Hepatocyte (in vitro differentiated cells): ENCODE measurements around the gene DNAH9. TPM values are rescaled to one million over a fixed set of nuclear protein-coding genes. Genes with fewer than 3 reads are reported as not detected.

Experiments used
- DNase-seq: peaks from one replicate; pipeline ENCODE4 v3.0.0-alpha.2; 2016; ENCODE audit warnings: low spot score
- H2AFZ ChIP-seq: fragments of 200-600 bp; sonication (generic); 2 replicates; pipeline ENCODE4 v1.6.0; 2016; ENCODE audit warnings: antibody characterized with exemption, mild to moderate bottlenecking
- H3K27ac ChIP-seq: fragments of 200-600 bp; sonication (generic); 2 replicates; pipeline ENCODE4 v1.5.1; 2016; ENCODE audit warnings: mild to moderate bottlenecking
- H3K27me3 ChIP-seq: fragments of 200-600 bp; sonication (generic); 2 replicates; pipeline ENCODE4 v1.6.1; 2016
- H3K36me3 ChIP-seq: fragments of 200-600 bp; sonication (generic); replicated peaks from 2 replicates; pipeline ENCODE4 v1.5.1; 2016; ENCODE audit warnings: low read depth; ENCODE audit not compliant: insufficient read depth
- H3K4me1 ChIP-seq: fragments of 200-600 bp; sonication (generic); 2 replicates; pipeline ENCODE4 v1.5.1; 2016; ENCODE audit warnings: mild to moderate bottlenecking, moderate library complexity; ENCODE audit not compliant: insufficient read depth
- H3K4me2 ChIP-seq: fragments of 200-600 bp; sonication (generic); 2 replicates; pipeline ENCODE4 v1.6.0; 2016
- H3K4me3 ChIP-seq: fragments of 200-600 bp; sonication (generic); 2 replicates; pipeline ENCODE4 v1.5.1; 2016; ENCODE audit warnings: mild to moderate bottlenecking
- H3K79me2 ChIP-seq: fragments of 200-600 bp; sonication (generic); 2 replicates; pipeline ENCODE4 v1.6.0; 2017; ENCODE audit warnings: mild to moderate bottlenecking
- H3K9me2 ChIP-seq: fragments of 200-600 bp; sonication (generic); replicated peaks from 2 replicates; pipeline ENCODE4 v1.6.0; 2017; ENCODE audit warnings: mild to moderate bottlenecking; ENCODE audit not compliant: insufficient read depth
- H3K9me3 ChIP-seq: fragments of 200-600 bp; sonication (generic); 2 replicates; pipeline ENCODE4 v1.5.1; 2016; ENCODE audit warnings: low read depth, mild to moderate bottlenecking
- H4K20me1 ChIP-seq: fragments of 200-600 bp; sonication (generic); 2 replicates; pipeline ENCODE4 v1.6.0; 2016; ENCODE audit warnings: mild to moderate bottlenecking; ENCODE audit not compliant: insufficient read depth, poor library complexity, severe bottlenecking
- EZH2 ChIP-seq: fragments of 200-600 bp; sonication (generic); IDR thresholded peaks from 2 replicates; pipeline ENCODE4 v1.6.1; 2016; ENCODE audit warnings: antibody characterized with exemption, mild to moderate bottlenecking, borderline replicate concordance
- EZH2phosphoT487 ChIP-seq: fragments of 200-600 bp; sonication (generic); IDR thresholded peaks from one replicate; pipeline ENCODE4 v1.6.1; 2018; ENCODE audit warnings: antibody characterized with exemption, mild to moderate bottlenecking, low read depth, moderate library complexity; ENCODE audit not compliant: unreplicated experiment, severe bottlenecking
- WGBS: methylation state at CpG from one replicate; pipeline ENCODE4 v1.1.6; 2016; ENCODE audit warnings: low lambda C conversion rate; ENCODE audit errors: missing lambda C conversion rate; 5-methylcytosine and 5-hydroxymethylcytosine counted together
- polyA plus RNA-seq: library from polyadenylated mRNA; unstranded; fragments of >200 nt; fragmentation: Nextera tagmentation; extraction: Ambion mirVana; gene quantifications from 2 replicates; pipeline ENCODE4 v1.2.1, GENCODE V29; 2016
- total RNA-seq: library from RNA; depleted of rRNA; stranded (reverse); fragments of >200 nt; gene quantifications from 2 replicates; pipeline ENCODE4 v1.2.3, GENCODE V29; 2014
- TF ChIP-seq, protein P1 (sequence below): fragments of 200-600 bp; sonication (generic); IDR thresholded peaks from 2 replicates; pipeline ENCODE4 v1.5.1; 2016; ENCODE audit warnings: antibody characterized with exemption, mild to moderate bottlenecking; ENCODE audit not compliant: poor library complexity

The DNAH9 gene
- total and polyA plus RNA-seq, 2 experiments from 2014 or later = 1.2 to 2.7 TPM

- H3K27ac ChIP-seq = no peak overlapping the region
- no peaks in the 10 kb centered on the region for H3K4me1 ChIP-seq
- no peaks in the 10 kb centered on the region for H3K9me3 ChIP-seq
- no peak overlapping the region for H3K4me3 ChIP-seq
- H3K27me3 ChIP-seq = no peaks in the 10 kb centered on the region
- no peak for DNase-seq
- H3K36me3 ChIP-seq = no peaks in the 10 kb centered on the region
- TF ChIP-seq EZH2phosphoT487 (no peak), EZH2 (no peak)
- TF ChIP-seq, protein P1, sequence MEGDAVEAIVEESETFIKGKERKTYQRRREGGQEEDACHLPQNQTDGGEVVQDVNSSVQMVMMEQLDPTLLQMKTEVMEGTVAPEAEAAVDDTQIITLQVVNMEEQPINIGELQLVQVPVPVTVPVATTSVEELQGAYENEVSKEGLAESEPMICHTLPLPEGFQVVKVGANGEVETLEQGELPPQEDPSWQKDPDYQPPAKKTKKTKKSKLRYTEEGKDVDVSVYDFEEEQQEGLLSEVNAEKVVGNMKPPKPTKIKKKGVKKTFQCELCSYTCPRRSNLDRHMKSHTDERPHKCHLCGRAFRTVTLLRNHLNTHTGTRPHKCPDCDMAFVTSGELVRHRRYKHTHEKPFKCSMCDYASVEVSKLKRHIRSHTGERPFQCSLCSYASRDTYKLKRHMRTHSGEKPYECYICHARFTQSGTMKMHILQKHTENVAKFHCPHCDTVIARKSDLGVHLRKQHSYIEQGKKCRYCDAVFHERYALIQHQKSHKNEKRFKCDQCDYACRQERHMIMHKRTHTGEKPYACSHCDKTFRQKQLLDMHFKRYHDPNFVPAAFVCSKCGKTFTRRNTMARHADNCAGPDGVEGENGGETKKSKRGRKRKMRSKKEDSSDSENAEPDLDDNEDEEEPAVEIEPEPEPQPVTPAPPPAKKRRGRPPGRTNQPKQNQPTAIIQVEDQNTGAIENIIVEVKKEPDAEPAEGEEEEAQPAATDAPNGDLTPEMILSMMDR = no peak
- H2AFZ ChIP-seq = no peak overlapping the region
- H3K4me2 ChIP-seq = no peak overlapping the region
- H3K79me2 ChIP-seq = no peaks in the 10 kb centered on the region
- WGBS = 84% methylated on average over 7 of the region's 7 CpGs
- no peaks in the 10 kb centered on the region for H3K9me2 ChIP-seq
- no peaks in the 10 kb centered on the region for H4K20me1 ChIP-seq
Measured at GRCh38 chr17:11898526-11899235, 300.4 kb downstream of the DNAH9 start.

- Histone ChIP-seq H3K36me3 (no peaks in the 10 kb centered on the region), H3K27ac (no peak overlapping the region), H4K20me1 (no peaks in the 10 kb centered on the region), H3K27me3 (no peaks in the 10 kb centered on the region), H3K4me1 (no peaks in the 10 kb centered on the region), H3K9me2 (no peaks in the 10 kb centered on the region), H3K4me3 (no peak overlapping the region), H2AFZ (no peak overlapping the region), H3K9me3 (no peaks in the 10 kb centered on the region), H3K4me2 (no peak overlapping the region), H3K79me2 (no peaks in the 10 kb centered on the region)
- TF ChIP-seq EZH2phosphoT487 (no peak), EZH2 (no peak)
- TF ChIP-seq, protein P1 = no peak
- no peak for DNase-seq
- 51% methylated on average over 4 of the region's 4 CpGs for WGBS
Measured at GRCh38 chr17:11899537-11899942, 301.3 kb downstream of the DNAH9 start.

GRCh38 chr17:11900041-11900476, 301.8 kb downstream of the DNAH9 start:
- H3K9me2 ChIP-seq = no peaks in the 10 kb centered on the region
- DNase-seq = no peak
- 43% methylated on average over 6 of the region's 6 CpGs for WGBS
- no peak overlapping the region for H3K27ac ChIP-seq
- H3K36me3 ChIP-seq = no peaks in the 10 kb centered on the region
- no peak for TF ChIP-seq EZH2
- no peak overlapping the region for H3K4me3 ChIP-seq
- H2AFZ ChIP-seq = no peak overlapping the region
- H3K9me3 ChIP-seq = no peaks in the 10 kb centered on the region
- H3K4me2 ChIP-seq = no peak overlapping the region
- no peaks in the 10 kb centered on the region for H3K79me2 ChIP-seq
- H4K20me1 ChIP-seq = no peaks in the 10 kb centered on the region
- H3K4me1 ChIP-seq = no peaks in the 10 kb centered on the region
- no peaks in the 10 kb centered on the region for H3K27me3 ChIP-seq

DNA sequence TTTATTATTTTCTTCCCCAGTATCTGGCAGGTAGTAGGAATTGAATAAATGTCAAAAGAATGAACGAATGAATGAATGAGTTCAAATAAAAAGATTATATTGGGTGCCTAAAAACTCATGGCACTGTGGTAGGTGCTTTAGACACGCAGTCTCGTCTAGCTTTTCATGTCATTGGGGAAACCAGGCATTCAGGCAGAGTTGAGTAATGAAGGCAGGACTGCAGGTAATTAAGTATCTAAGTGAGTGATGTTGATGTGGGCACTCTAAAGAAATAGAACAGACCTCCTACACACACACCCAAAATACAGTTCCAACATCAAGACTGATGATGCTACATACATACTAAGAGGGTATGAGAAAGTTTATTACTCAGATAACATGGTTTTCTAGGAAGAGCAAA, 302.4 kb downstream of the DNAH9 start:
- H3K27ac ChIP-seq = no peak overlapping the region
- H3K4me1 ChIP-seq = no peaks in the 10 kb centered on the region
- H3K27me3 ChIP-seq = no peaks in the 10 kb centered on the region
- no peaks in the 10 kb centered on the region for H3K9me3 ChIP-seq
- no peaks in the 10 kb centered on the region for H3K36me3 ChIP-seq
- H4K20me1 ChIP-seq = no peaks in the 10 kb centered on the region
- no peak for TF ChIP-seq EZH2
- TF ChIP-seq EZH2phosphoT487 = no peak
- TF ChIP-seq, protein P1 = no peak
- H2AFZ ChIP-seq = no peak overlapping the region
- no peak overlapping the region for H3K4me2 ChIP-seq
- H3K4me3 ChIP-seq = no peak overlapping the region
- no peaks in the 10 kb centered on the region for H3K9me2 ChIP-seq
- no peak for DNase-seq
- 74% methylated on average over 3 of the region's 3 CpGs for WGBS
- H3K79me2 ChIP-seq = no peaks in the 10 kb centered on the region
